GM21381 (cell line): ENCODE measurements around the gene RNF214.
"Not testable (repeated sequence)": the region's sequence is repeated elsewhere in the genome, so short reads cannot be mapped to it uniquely, and the experiment has no call there.

Source experiments
- ATAC-seq: cut with Tn5 transposase; IDR thresholded peaks from one replicate; pipeline ENCODE4 v1.9.1; 2021; ENCODE audit warnings: mild to moderate bottlenecking, moderate library complexity; ENCODE audit not compliant: unreplicated experiment

RNF214 gene

GRCh38 chr11:117309310-117309709 lies 76.8 kb downstream of the RNF214 start:
- ATAC-seq = no peak

GRCh38 chr11:117313091-117313490 lies 80.6 kb downstream of the RNF214 start:
- ATAC-seq = no peak

GRCh38 chr11:117313828-117314768 lies 81.6 kb downstream of the RNF214 start:
- no peak for ATAC-seq

GRCh38 chr11:117314840-117315239 lies 82.4 kb downstream of the RNF214 start:
- no peak for ATAC-seq

GRCh38 chr11:117315285-117316196 lies 83.1 kb downstream of the RNF214 start:
- no peak for ATAC-seq

GRCh38 chr11:117316197-117316961 lies 83.9 kb downstream of the RNF214 start, which contains the start of gene BACE1:
BACE1 (minus strand) TSS chr11:117316256; CDS start chr11:117315795, 461 bp downstream.
- no peak for ATAC-seq

GRCh38 chr11:117318738-117319137 lies 86.3 kb downstream of the RNF214 start:
- ATAC-seq = no peak

GRCh38 chr11:117319214-117319840 lies 86.9 kb downstream of the RNF214 start:
- no peak for ATAC-seq

GRCh38 chr11:117327255-117327566 lies 94.7 kb downstream of the RNF214 start:
- not testable (repeated sequence) for ATAC-seq

GRCh38 chr11:117327567-117328374 lies 95.3 kb downstream of the RNF214 start, which contains the start of gene CEP164:
CEP164 (plus strand) TSS chr11:117327854; CDS start chr11:117338587, 10,733 bp downstream.
- ATAC-seq = peak; percentile 96

- no peak for ATAC-seq
Observed at GRCh38 chr11:117328375-117329010, 96.0 kb downstream of the RNF214 start.

GRCh38 chr11:117332843-117333242 lies 100.4 kb downstream of the RNF214 start:
- ATAC-seq = no peak

- ATAC-seq = no peak
Observed at GRCh38 chr11:117333917-117334316, 101.4 kb downstream of the RNF214 start.

GRCh38 chr11:117334896-117335295 lies 102.4 kb downstream of the RNF214 start:
- ATAC-seq = no peak

GRCh38 chr11:117335399-117335798 lies 102.9 kb downstream of the RNF214 start:
- ATAC-seq = no peak
